BJ (cell line): ENCODE data around the gene SLC25A51. TPM values are rescaled to one million over a fixed set of nuclear protein-coding genes. Genes with fewer than 3 reads are reported as not detected.

Experiments
- CTCF ChIA-PET: fragments of 350-600 bp; formaldehyde crosslinking; extraction: SDS; loops from one replicate; lab custom pipeline; 2021; ENCODE audit warnings: antibody characterized with exemption, inconsistent platforms; lab: Yijun Ruan, JAX
- POLR2A ChIA-PET: fragments of 300-600 bp; sonication (Branson Sonifier 250); formaldehyde crosslinking; extraction: SDS; loops from one replicate; lab custom pipeline; 2021; ENCODE audit warnings: antibody characterized with exemption; lab: Charles Lee
- DNase-seq: peaks from one replicate; pipeline ENCODE4 v3.0.0-alpha.2; 2011; ENCODE audit warnings: low read depth
- H3K27me3 ChIP-seq: 2 replicates; pipeline ENCODE4 v1.6.0; 2011; ENCODE audit warnings: low read length; ENCODE audit not compliant: control insufficient read depth, insufficient read depth
- H3K36me3 ChIP-seq: 2 replicates; pipeline ENCODE4 v1.5.1; 2011; ENCODE audit warnings: low read length; ENCODE audit not compliant: control insufficient read depth, insufficient read depth
- H3K4me3 ChIP-seq: 2 replicates; pipeline ENCODE4 v1.5.1; 2011; ENCODE audit warnings: low read depth, mild to moderate bottlenecking, control low read depth, low read length
- CTCF ChIP-seq: IDR thresholded peaks from 2 replicates; pipeline ENCODE4 v1.5.1; 2011; ENCODE audit warnings: low read depth, mild to moderate bottlenecking, control low read depth, inconsistent platforms, low read length, moderate library complexity; ENCODE audit not compliant: insufficient read depth
- polyA plus RNA-seq: library from polyadenylated mRNA; depleted of rRNA; stranded (reverse); fragments of >200 nt; gene quantifications from 2 replicates; pipeline ENCODE4 v1.2.3, GENCODE V29; 2011

Gene SLC25A51
- polyA plus RNA-seq, 1 experiment: 15.6 TPM

- H3K27me3 ChIP-seq: no peaks in the 10 kb centered on the region
- POLR2A ChIA-PET: no interaction called here
- H3K36me3 ChIP-seq: peaks cover 18% of the 10 kb centered on the region
- CTCF ChIA-PET: no interaction called here
- H3K4me3 ChIP-seq: no peak overlapping the region
- TF ChIP-seq CTCF: no peak
- no peak for DNase-seq
These were observed 43.0 kb upstream of the SLC25A51 start for GRCh38 chr9:37946971-37947370.

GRCh38 chr9:37946041-37946440 is 42.1 kb upstream of the SLC25A51 start:
- Histone ChIP-seq H3K4me3 (no peak overlapping the region), H3K36me3 (peaks cover 17% of the 10 kb centered on the region), H3K27me3 (no peaks in the 10 kb centered on the region)
- TF ChIP-seq CTCF: no peak
- CTCF ChIA-PET: interaction anchor here (0.5 kb wide), 1 partner anchor 419 kb away, joined by 4 read pairs; no protein-coding TSS in a partner anchor
- POLR2A ChIA-PET: no interaction called here
- DNase-seq: no peak

GRCh38 chr9:37944671-37945481 is 40.9 kb upstream of the SLC25A51 start:
- no peak for DNase-seq
- H3K36me3 ChIP-seq: peaks cover 16% of the 10 kb centered on the region
- ChIA-PET CTCF (interaction anchor here (0.6 to 1.0 kb wide), 3 partner anchors 32 to 1093 kb away, joined by 3 to 4 read pairs (median 3); no protein-coding TSS in a partner anchor), POLR2A (interaction anchor here (0.6 kb wide), 1 partner anchor 44 kb away, joined by 3 read pairs; no protein-coding TSS in a partner anchor)
- H3K27me3 ChIP-seq: no peaks in the 10 kb centered on the region
- no peak for TF ChIP-seq CTCF
- H3K4me3 ChIP-seq: no peak overlapping the region

GRCh38 chr9:37944266-37944650 is 40.3 kb upstream of the SLC25A51 start:
- H3K36me3 ChIP-seq: peaks cover 15% of the 10 kb centered on the region

More at GRCh38 chr9:37944266-37944650, 40.3 kb upstream of the SLC25A51 start:
- ChIA-PET CTCF (no interaction called here), POLR2A (no interaction called here)
- H3K4me3 ChIP-seq: no peak overlapping the region
- no peaks in the 10 kb centered on the region for H3K27me3 ChIP-seq
- TF ChIP-seq CTCF: no peak
- DNase-seq: no peak
